Hypothalamus (tissue), 51 donors: Measurements from ENCODE around the gene UNC5B.

ENCODE experiments used
- DNase-seq, 51 donors: peaks; one replicate each; lab custom pipeline; 2025; lab: John Stamatoyannopoulos, UW

Gene UNC5B

DNA sequence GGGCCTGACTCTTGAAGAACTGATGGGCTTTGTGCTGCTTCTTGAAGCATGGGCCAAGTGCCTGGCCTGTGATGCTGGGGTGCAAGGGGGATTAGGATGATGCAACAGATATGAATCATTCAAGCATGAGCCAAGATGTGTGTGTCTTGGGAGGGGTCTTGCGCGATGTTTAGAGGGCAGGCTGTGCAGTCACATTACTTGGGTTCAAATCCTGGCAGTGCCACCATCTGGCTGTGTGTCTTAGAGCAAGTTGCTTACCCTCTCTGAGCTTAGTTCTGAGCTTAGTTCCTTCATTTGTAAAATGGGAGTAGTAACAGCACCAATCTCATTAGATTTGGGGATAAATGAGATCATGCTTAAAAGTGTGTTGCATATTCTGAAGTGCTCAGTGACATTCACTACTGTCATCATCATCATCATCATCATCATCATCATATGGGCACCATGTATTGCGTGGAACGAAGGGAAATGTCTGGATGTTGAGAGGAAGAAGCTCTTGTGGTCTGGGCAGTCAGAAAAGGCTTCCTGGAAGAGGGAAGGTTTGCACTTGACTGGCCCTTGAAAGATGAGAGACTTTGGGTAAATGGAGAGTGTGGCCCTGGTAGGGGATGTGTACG is 9.3 kb downstream of the UNC5B start:
- no peak for DNase-seq

DNA sequence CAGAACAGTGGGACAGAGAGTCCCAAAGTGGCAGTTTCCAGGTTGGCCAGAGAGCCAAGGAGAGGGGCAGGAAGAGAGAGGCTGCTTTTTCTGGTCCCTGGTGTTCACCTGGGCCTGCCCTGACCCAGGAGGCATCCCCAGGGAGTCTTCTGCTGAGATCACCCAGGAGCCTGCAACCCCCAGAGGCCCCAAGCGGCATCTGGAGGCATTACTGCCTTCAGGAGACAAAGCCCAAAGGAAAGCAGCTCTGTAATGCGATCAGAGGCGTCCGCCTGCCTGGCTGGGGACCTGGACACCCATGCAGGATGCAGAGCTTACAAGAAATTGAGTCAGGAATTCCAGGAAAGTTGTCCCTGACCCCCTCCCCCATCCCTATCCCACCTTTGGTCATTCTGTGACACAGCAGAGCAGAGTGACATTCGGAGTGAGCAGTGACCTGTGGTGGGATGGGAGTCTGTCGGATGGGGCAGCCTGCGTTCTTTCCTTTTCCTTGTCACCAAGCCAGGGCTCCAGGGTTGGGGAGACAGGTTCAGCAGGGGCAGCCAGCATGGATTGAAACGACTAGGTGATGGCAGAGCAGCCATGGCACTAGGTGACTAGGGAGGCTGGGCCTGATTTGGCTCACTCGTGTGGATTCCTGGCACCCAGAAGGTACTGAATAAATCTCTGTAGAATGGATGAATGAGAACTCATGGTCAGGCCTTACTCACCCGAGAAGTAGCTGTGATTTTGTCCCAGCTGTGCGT is 10.4 kb downstream of the UNC5B start:
- no peak for DNase-seq

DNA sequence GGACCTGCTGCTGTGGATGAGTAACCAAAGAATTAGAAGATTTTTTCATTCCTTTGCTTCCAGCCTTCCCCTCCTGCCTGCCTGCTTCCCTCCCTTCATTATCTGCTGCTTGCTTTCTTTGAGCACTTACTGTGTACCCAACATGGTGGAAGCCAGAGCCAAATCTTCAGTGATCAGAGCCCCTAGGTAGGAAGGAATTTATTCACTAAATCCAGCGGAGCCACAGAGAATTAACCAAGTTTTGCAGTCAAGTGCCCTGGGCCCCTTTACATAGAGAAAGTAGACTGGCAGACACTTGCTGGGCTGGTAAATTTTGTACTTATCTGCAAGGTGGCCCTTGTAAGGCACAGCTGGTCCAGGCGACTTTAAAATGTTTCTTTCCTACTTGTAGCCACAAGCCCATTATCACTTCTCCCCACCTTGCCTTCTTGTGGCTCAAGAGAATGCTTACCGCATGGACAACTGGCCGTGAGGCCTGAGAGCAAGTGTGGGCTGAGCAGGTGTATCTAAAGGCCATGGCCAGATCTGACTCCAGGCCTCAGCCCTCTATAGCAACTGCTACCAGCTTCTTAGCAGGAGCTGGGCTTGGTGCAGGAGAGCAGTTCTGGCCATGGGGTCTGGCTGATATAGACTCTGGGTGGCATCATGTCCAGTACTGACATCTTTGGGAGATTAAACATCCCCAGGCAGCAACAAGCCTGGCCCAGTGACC is 11.1 kb downstream of the UNC5B start:
- DNase-seq: no peak

DNA sequence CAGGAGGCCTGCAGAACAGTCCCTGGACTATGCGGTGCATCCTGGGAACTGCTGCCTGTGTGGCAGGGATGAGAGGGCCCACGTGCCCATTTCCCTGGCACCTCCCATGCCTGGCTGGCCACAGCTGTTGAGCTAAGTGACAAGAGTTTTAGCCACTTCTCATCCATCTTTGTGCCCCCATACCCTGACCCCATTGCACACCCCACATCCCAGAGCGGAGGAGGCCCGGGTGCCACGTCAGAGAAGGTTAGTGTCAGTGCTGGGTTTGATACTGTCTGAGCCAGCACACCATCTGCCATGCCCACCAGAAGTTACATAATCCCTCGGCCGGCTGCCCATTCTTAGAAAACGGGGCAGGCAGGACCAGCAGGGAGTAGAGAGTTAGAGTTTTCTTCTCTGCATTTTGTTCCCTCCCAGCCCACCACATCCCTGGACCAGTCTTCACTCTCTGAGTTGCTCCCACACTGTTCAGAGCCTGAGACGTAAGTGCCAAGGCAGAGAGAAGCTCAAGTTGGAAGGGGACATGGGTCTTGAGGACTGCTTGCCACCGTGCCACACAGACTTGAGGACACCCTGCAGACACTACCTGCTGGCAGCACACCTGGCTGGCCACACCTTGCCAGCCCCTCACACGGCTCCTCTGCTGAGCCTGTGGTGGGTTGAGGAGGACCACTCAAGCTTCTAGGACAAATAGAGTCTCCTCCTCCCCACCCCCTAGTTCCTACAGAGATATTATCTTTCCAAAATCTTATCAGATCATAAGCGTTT is 13.1 kb downstream of the UNC5B start:
- peak in 31 of 51 donors; percentile 22 to 71 (median 42) for DNase-seq

DNA sequence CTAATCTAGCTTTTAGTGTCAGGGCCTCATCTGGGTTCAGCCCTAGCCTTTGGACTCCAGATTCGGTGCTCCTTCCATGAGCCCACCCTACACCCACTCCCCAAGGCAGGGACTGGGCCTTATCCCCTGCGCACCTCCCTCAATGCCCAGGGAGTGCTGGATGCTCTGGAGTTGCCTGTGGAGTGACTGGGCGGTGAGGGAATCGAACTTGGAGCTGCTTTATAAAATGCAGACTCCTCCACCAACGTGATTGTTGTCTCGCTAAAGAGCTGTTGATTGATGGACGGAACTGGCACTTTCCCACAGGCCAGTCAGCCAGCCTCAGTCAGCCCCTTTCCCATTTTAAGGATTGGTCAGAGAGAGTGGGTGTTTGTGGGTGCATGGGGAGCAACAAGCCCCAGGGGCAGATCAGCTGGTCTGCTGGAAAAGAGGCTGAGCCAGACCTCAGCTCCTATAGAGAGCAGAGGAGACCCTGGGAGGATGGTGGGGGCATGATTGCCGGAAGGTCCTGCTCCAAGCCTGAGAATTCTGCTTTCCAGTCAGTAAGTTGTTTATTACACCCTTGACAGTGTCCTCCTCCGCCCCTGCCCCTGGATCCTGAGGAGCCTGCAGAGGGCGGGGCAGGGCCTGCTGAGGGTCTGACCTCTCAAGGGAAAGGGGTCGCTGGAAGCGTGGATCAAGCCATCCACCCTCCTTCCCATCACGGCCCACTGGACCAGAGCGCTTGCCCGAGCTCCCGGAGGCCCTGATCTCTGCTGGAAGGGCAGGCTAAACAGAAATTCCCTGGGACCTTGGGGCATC is 16.7 kb downstream of the UNC5B start:
- DNase-seq: peak in 1 of 51 donors; percentile 59

DNA sequence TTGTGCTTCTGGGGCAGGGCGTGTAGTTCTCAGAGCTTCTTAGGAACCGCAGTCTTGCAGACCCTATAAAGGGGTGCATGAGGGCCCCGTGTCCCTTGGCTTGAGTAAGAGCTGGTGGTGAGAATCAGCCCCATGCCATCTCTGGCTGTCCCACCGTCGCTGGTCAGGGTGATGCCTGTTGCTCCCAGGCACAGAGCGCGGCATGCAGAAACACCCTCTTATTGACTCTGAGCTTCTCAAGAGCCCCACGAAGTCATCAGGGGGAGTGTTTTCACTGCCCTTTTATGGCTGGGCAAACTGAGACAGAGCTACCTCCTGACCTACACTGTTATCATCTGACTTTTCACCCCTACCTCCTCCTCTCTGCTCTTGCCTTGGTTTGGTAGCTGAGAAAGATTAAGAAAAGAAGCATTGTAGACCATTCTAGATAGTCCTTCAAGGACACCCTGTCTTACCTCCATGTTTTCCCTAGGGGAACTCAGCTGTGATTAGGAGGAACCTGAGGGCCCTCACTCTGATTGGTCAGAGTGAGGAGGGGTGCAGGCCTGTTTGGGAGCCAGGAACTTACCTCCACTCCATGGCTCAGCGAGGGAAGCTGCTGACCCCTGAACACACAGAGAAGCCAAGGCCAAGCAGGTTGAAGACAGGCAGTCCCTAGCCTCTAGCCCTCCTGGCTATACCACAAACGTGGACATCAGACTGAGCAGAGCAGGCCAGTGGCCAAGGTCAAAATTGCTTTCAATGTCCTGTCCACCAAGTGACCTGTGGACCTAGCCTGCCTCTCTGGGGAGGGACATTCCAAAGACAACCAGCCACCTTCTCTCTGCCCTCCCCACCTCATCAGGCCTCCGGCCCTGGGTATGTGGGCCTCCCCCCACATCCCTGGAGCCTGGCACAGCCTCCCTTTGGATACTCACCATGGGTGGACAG is 17.6 kb downstream of the UNC5B start:
- peak in 1 of 51 donors; percentile 44 for DNase-seq

DNA sequence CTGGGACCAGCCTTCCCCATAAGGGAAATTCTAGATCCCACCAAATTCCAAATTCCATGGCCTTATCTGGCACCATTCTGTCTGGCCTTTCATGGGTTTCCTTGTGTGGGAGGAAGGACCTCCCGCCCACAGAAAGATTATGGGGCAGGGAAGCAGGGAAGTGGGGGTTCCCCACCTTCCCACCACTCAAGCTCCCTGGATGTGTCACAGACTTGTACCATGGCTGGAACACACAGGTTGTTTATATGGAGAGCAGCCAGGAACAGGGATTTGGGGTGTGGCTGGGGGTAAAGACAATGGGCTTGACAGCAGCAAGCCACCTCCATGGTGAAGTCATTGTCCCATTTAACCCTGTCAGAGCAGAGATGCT is 18.3 kb downstream of the UNC5B start:
- no peak for DNase-seq

DNA sequence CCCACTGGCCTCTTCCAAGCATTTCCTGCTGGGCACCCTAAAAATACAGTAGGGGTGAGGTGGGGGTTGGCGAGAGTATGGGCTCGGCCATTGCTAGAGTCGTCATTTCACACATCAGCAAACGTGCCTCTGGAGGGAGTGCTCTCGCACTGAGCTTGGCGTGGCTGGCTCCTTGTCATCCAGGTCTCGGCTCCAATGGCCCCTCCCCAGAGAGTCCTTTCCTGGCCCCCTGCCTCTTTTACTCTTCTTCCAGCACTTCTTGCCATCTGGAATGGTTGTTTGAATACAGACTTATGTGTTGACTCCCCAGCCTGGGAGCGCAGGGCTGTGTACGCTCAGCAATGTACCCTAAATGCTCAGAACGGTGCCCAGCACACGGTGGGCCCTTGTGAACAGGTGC is 18.8 kb downstream of the UNC5B start:
- no peak for DNase-seq

DNA sequence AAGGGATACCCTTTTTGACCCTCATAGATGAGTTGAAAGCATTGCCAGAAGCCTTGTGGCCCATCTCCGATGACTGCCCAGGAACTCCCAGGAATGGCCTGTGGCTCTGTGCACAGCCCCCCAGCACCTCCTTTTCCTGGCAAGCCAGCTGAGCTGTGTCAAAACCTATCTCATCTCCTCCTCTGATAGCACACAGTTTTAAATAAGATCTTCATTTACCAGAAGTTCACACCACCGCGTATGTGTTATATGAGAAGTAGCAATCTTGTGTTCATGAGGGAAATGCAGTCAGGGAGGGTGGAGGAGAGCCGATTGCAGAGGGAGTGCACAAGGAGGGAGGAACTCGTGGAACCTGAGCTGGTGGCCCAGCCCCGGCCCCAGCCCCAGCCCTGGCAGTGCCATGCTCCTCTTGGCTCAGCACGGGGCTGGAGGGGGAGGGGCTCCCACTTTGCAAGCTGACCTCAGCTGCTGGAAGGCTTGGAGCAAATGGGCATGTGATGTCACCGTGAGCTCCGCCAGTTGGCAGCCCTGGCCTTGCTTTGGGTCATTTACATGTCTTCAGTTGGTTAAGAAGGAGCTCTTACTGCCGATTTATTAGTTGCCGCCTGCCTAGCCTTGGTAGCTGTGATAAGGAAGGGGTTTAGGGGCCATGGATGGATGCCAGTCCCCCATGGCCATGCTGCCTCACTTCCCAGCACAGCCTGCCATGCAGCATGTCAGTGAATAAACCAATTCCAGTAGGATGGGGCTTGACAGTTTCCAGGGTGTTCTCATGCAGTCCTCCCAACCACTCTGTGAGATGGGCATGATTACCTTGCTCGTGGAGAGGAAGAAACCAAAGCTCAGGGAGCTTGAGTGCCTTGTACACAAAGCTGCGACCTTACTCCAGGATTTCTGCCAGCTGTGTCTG is 20.0 kb downstream of the UNC5B start:
- DNase-seq: peak; percentile 43 to 98 (median 91)

DNA sequence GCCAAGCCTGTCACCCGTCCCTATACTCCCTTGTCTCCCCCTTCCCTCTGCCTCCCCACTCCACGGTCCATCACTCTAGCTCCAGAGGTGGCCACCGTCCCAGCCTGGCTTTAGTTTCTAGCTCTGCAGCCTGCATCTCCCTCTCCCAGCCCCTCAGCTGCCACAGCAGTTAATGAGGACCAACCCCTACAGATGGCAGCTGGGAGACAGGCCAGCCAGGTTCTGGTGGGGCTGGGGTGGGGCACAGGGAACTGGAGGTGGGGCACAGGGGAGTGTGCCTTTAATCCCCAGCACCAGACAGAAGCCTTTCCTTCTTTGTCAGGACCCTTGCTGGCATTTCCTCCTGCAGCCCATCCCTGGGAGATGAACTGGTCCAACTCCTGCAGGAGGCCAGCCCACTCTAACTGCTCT is 21.1 kb downstream of the UNC5B start:
- DNase-seq: no peak

DNA sequence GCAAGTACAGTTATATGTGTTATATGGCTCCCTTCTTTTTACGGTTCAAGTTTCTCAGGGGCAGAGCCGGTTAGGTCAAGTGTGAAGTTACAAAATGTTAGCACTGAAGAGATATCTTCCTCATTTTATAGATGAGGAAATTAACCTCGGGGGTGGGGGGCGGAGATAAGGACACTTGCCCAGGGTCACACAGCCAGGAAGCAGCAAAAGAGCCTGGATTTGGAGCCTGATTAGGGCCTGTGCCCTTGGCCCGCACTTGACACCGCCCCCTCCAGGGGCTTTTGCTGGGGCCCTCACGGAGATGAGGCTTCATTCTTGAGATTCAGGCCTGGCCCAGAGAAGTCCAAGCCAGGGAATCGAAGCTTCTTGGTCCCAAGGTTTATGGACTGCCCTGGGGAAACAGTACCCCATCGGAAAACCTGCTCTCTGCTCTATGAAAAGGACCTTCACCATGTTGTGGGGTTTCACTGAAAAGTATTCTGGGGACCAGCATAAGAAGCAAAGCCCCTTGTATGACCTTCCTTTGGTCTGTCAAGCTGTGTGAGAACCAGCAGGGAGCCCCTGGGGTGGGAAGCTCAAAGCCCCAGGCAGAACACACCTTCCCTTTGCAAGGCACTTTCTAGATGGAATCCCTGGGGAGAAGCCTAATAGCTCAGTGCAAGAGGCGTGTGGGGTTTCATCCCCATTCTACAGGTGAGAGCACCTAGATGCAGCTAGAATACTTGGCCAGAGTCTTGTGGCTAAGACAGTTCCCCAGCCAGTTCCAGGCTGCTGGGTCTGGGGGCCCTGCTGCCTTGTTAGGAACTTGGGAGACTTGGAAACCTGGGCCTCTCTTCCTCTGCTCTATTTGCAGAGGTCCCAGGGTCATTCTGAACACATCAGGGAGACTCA is 21.9 kb downstream of the UNC5B start:
- DNase-seq: no peak

DNA sequence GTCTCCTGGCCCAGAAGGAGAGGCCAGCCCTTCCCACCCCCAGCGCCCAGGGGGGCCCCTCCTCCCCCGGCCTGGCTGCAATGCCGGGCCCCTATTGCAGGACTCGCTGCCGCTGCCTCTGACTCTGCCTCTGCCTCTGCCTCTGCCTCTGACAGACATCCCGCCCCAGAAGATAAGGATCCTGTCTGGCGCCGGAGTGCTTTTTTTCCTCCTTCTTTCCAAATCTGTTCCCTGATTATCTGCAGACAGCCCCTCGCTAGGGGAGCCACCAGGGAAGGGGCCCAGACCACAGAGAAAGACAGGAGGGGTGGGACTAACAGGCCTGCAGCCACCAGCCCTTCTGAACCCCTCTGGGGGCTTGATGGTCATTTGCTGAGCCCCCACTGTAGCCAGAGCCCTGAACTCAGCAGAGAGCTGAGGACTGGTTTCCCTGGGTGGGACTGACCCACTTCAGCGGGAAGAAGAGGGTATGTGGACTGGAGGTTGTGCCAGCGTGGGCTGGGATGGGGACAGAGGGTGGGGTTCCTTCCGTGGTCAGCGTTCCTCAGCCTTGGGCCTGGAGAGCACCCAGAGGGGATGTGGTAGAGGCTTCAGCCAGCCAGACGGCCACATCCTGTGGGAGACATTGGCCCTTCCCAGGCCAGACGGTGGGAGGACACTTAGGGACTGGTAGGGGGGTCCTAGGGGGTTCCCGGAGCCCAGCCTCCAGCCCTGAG is 22.8 kb downstream of the UNC5B start:
- peak in 11 of 51 donors; percentile 20 to 57 (median 33) for DNase-seq

DNA sequence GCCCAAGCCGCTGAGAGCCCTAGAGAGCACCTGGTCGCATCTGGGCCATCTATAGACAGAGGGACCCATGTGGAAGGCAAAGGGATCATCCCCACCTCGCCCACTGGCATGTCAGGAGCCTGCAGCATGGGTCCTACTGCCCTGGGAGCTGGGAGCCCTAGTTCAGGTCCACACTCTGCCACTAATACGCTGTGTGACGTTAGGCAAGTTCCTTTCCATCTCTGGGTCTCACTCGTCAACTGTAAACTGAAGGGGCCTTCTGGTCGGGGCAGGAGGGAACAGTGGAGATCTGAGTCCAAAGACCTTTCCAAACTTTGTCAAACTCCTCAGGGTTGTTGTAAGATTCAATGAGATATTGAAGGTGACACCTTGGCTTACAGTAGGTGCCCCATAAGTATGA is 23.4 kb downstream of the UNC5B start:
- DNase-seq: no peak

DNA sequence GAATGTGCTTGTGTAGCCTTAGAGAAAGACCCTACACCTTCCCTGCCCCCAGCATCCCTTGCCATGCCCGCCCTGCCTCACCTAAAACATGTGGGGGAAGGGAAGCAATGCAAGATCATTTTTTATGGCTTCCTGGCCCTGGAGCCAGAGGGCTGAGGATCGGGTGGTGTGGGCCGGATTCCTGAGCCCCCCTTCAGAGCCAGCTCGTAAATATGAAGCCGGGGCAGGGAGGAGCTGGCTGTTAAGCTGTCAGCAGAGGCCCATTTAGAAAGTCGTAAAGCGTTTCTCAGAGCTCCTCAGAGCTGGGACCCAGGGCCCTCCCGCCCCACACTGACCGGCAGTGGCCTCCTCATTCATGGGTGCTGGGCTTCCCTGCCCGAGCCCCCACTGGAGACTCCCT is 23.9 kb downstream of the UNC5B start:
- no peak for DNase-seq

DNA sequence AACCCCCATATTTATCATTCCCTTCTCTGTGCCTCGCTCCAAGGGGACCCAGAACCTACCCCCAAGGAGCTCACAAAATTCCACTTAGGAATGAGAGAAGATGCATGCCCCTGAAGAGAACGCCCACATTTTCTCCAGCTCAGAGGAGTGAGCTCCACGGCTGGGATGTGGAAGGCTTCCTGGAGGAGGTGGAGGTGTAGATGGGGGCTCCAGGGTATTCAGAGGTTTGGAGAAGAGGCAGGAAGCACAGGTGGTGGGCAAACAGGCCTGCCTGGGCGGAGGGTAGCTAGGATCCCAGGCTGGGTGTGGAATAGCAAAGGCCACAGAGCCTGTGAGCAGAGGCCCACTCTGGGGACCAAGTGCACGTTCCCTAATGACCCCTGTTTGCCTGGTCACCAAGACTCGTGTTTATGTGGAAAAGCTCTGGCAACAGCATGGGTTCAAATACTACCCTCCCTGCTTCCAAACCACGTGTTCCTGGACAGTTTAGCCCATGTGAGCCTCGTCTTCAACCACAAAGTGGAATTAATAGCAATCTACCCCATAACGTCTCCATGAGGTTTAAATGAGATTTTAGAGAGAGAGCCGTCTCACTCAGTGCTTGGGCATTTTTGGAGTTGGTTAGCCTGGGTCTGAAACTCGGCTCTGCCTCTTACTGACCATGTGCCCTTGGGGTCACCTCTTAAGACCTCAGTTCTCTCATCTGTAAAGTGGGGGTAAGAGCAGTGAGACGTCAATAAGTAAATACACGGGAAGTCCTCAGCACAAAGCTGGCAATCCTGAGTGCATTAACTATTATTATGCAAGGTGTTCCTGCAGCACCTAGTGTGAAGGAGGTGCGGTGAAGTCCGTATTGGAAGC is 24.7 kb downstream of the UNC5B start:
- DNase-seq: no peak
